ENCODE measurements around the gene SPESP1. TPM values are rescaled to one million over a fixed set of nuclear protein-coding genes. Genes with fewer than 3 reads are reported as not detected.
"Not testable (repeated sequence)": the region's sequence is repeated elsewhere in the genome, so short reads cannot be mapped to it uniquely, and the experiment has no call there.

The SPESP1 gene
- total RNA-seq, 4 donors from 2014 or later, result 1.1 to 2.1 (median 1.4) TPM; not detected in 1

- no peak overlapping the region for H3K27ac ChIP-seq
- H3K9me3 ChIP-seq, result no peaks in the 10 kb centered on the region
- 85 to 89% methylated on average over 4 of the region's 4 CpGs for WGBS, 2 donors
- no peak for DNase-seq
- intact Hi-C loops (cut with DNase I), result no loop called here
- TF ChIP-seq POLR2A (IDR thresholded peaks at IDR 0.05), result no peak
- TF ChIP-seq CTCF (IDR thresholded peaks at IDR 0.05), result no peak
- H3K4me1 ChIP-seq, result no peaks in the 10 kb centered on the region
- peaks cover 0 to 2% (median 0%) of the 10 kb centered on the region in 4 donors for H3K27me3 ChIP-seq
- H3K4me3 ChIP-seq, result no peak overlapping the region
- H3K36me3 ChIP-seq, result no peaks in the 10 kb centered on the region
Observed at GRCh38 chr15:68951813-68952212, 21.5 kb downstream of the SPESP1 start.

GRCh38 chr15:68957696-68958095 lies 27.4 kb downstream of the SPESP1 start:
- intact Hi-C loops (cut with DNase I), result no loop called here
- peaks cover 0 to 14% (median 0%) of the 10 kb centered on the region in 4 donors for H3K27me3 ChIP-seq
- no peak overlapping the region for H3K4me3 ChIP-seq
- DNase-seq, result no peak
- H3K36me3 ChIP-seq, result no peaks in the 10 kb centered on the region
- H3K9me3 ChIP-seq, result no peaks in the 10 kb centered on the region
- H3K4me1 ChIP-seq, result no peaks in the 10 kb centered on the region
- 80 to 90% methylated on average over 3 of the region's 3 CpGs for WGBS, 2 donors
- no peak overlapping the region for H3K27ac ChIP-seq
- TF ChIP-seq POLR2A (IDR thresholded peaks at IDR 0.05) (no peak), CTCF (IDR thresholded peaks at IDR 0.05) (no peak)

- H3K9me3 ChIP-seq, result no peaks in the 10 kb centered on the region
- DNase-seq, result no peak
- no peak overlapping the region for H3K4me3 ChIP-seq
- 38 to 54% methylated on average over 1 of the region's 1 CpG for WGBS, 2 donors
- TF ChIP-seq CTCF (IDR thresholded peaks at IDR 0.05), result no peak
- TF ChIP-seq POLR2A (IDR thresholded peaks at IDR 0.05), result no peak
- no peak overlapping the region for H3K27ac ChIP-seq
- peaks cover 0 to 14% (median 0%) of the 10 kb centered on the region in 4 donors for H3K27me3 ChIP-seq
- H3K4me1 ChIP-seq, result no peaks in the 10 kb centered on the region
- H3K36me3 ChIP-seq, result no peaks in the 10 kb centered on the region
- intact Hi-C loops (cut with DNase I), result no loop called here
Observed at GRCh38 chr15:68958597-68958996, 28.3 kb downstream of the SPESP1 start.

- Histone ChIP-seq H3K9me3 (no peaks in the 10 kb centered on the region), H3K27ac (no peak overlapping the region), H3K27me3 (peaks cover 0 to 16% (median 0%) of the 10 kb centered on the region in 4 donors), H3K4me1 (no peaks in the 10 kb centered on the region), H3K4me3 (no peak overlapping the region), H3K36me3 (no peaks in the 10 kb centered on the region)
- DNase-seq, result no peak
- WGBS, 2 donors, result 35 to 63% methylated on average over 1 of the region's 1 CpG
- intact Hi-C loops (cut with DNase I), result no loop called here
- TF ChIP-seq CTCF (IDR thresholded peaks at IDR 0.05) (no peak), POLR2A (IDR thresholded peaks at IDR 0.05) (no peak)
Observed at GRCh38 chr15:68962465-68962864, 32.1 kb downstream of the SPESP1 start.

- 86 to 100% methylated on average over 3 to 5 of the region's 7 CpGs for WGBS, 2 donors
- DNase-seq; intact Hi-C loops (cut with DNase I); H3K36me3 ChIP-seq; H3K4me1 ChIP-seq; H3K4me3 ChIP-seq; H3K27ac ChIP-seq; H3K9me3 ChIP-seq: not testable (repeated sequence)
- peaks cover 0 to 21% (median 0%) of the 10 kb centered on the region in 4 donors for H3K27me3 ChIP-seq
Observed at GRCh38 chr15:68963719-68964118, 33.4 kb downstream of the SPESP1 start.

GRCh38 chr15:68966996-68967395 lies 36.7 kb downstream of the SPESP1 start:
- intact Hi-C loops (cut with DNase I), result no loop called here
- H3K4me1 ChIP-seq, result no peaks in the 10 kb centered on the region
- no peak overlapping the region for H3K27ac ChIP-seq
- H3K9me3 ChIP-seq, result peaks cover 0 to 22% (median 15%) of the 10 kb centered on the region in 3 donors
- DNase-seq, result no peak
- H3K27me3 ChIP-seq, result peaks cover 0 to 14% (median 0%) of the 10 kb centered on the region in 4 donors
- 58 to 60% methylated on average over 5 of the region's 5 CpGs for WGBS, 2 donors
- no peaks in the 10 kb centered on the region for H3K36me3 ChIP-seq
- no peak overlapping the region for H3K4me3 ChIP-seq
- TF ChIP-seq POLR2A (IDR thresholded peaks at IDR 0.05) (no peak), CTCF (IDR thresholded peaks at IDR 0.05) (no peak)

Measured in esophagus squamous epithelium (tissue), 5 donors.